ENCODE measurements around the gene TMEM184B.

Gene TMEM184B

GRCh38 chr22:38305471-38306448 lies 33.0 kb upstream of the TMEM184B start:
- no peak for DNase-seq

- no peak for DNase-seq
Observed at GRCh38 chr22:38304526-38304925, 31.7 kb upstream of the TMEM184B start.

- DNase-seq: no peak
Observed at GRCh38 chr22:38303974-38304373, 31.2 kb upstream of the TMEM184B start.

DNA sequence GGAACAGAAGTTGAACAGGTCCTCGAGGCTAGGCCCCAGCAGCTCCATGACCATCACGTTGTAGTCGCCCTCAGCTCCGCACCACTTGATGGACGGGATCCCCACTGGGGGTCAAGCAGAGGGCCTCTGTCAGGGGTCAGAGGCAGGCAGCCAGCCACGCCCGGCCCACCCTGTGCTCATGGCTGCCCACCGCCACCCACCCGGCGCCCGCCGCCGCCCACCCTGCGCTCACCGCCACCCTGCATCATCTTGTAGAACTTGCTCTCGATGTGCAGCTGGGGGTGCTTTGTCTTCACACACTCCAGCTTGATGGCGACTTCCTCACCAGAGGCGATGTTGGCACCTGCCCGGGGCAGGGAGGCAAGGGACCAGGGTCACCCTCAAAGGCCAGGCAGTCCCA lies 30.1 kb upstream of the TMEM184B start:
- no peak for DNase-seq

DNA sequence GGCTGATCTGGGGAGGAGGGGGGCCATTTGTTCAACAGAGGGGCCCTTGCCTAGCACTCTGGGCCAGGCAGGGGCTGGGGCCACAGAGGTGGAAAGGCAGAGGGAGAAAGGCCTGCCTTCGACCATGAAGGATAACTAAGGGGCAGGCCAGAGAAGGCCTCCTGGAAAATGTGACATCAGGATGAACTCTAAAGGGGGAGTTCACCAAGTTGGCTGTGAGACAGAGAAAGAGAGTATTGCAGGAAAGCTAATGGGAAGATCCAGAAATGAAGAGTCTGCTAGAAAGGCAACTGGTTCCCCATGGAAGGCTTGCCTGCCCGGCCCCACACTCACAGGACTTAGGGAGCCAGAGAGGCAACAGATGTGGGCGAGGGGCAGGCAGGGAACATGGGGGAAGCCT lies 28.1 kb upstream of the TMEM184B start:
- DNase-seq: no peak

DNA sequence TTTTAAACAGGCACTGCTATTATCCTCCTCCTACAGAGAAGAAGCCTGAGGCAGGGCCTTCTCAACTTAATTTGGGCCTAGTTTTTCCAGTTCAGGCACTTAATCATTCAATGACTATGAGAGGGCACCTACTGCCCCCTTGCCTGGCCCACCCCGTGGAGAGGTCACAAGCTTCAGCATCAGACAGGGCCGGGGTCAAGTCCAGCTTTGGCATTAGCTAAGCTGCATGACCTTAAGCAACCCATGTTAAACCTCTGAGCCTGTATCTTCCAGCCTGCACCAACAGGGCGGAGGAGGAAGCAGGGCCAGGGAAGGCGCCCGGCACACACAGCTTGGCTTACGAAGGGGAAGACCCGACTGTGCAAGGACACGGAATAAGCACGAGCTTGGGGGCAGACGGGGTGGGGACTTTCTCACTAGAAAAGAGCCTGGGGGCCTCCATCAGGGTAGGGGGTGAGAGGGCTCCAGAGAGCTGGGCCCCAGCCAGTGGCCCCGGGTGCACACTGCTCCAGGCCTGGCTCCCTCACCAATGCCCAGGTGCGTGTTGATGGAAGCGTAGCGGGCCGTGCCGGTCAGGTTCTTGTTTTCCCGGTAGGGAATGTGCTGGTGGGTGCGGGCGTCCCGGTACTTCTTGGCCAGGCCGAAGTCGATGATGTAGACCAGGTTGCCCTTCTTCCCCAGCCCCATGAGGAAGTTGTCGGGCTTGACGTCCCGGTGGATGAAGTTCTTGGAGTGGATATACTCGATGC lies 27.6 kb upstream of the TMEM184B start:
- no peak for DNase-seq

- DNase-seq: no peak
Observed at GRCh38 chr22:38299770-38300102, 26.9 kb upstream of the TMEM184B start.

GRCh38 chr22:38298312-38299005 lies 25.6 kb upstream of the TMEM184B start:
- DNase-seq: no peak

DNA sequence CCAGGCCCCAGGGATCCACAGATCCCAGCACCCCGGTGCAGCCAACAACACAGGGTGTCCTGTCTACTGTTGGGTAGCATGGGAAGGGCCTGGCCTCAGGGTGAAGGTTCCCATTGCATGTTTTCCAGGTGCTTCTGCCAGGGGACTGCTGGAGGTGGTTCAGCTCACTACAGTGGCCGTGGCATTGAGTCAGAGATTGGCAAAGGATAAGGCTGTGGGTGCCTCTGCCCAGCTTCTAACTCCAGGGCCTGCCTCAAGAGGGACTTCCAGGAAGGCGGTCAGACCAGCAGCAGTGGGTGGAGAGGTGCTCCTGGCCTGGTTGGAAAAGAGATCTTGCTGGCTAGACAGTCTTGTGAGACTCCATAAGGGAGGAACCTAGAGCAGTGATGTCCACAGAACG lies 23.6 kb upstream of the TMEM184B start:
- DNase-seq: no peak

DNA sequence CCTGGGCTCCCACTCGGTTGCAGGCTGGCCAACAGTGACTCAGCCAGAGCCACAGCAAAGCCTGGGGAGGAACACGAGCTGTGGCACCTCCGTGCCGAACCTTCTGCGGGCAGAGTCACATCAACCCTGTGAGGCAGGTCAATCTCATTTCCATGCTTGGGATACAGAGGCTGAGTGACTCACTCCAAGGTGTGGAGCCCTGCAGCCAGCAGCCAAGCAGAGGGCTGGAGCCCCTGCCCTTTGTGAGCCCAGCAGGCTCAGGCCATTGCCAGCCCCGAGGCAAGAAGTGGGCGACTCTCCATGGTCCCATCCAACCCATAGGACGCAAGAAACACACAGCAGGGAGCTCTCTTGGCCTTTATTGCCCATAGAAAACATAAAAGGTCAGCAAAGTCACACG lies 23.1 kb upstream of the TMEM184B start:
- DNase-seq: no peak

GRCh38 chr22:38295339-38295738 lies 22.5 kb upstream of the TMEM184B start:
- DNase-seq: no peak

DNA sequence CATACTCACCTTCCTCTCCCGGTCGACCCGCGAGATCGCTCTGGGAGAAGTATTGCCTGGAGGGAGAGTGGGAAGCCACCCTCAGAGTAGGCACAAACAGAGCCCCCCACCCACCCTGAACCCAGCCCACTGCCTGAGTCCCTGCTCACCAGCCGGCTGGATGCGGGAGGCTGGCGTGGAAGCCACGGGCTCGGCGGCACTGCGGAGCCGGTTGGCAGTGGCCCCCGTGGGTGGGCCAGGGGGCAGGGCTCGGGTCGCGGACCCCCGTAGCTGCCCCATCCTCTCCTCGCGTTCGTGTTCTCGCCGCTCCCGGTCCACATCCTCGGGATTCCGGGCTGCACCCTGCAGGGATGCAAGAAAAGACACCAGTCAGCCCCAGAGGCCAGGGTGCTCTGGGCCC lies 21.4 kb upstream of the TMEM184B start:
- no peak for DNase-seq

DNA sequence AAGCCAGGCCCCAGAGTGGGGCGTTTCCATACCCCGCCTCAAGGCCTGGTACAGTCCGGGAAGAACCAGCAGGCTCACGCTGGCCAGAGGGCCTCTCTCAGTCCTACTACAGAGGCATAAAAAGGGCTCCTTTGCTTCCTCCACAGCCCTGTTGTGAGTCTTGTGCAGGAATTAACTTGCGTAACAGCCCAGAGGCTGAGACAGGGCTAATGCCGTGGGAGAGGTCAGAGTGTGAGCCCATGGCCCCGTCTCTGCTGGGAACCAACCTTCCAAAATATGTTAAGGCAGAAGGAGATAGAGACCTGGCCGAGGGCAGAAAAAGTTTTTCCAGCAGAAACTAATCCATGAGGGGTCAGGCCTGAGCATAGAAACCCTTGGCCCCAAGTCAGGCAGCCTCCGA lies 19.9 kb upstream of the TMEM184B start:
- no peak for DNase-seq

DNA sequence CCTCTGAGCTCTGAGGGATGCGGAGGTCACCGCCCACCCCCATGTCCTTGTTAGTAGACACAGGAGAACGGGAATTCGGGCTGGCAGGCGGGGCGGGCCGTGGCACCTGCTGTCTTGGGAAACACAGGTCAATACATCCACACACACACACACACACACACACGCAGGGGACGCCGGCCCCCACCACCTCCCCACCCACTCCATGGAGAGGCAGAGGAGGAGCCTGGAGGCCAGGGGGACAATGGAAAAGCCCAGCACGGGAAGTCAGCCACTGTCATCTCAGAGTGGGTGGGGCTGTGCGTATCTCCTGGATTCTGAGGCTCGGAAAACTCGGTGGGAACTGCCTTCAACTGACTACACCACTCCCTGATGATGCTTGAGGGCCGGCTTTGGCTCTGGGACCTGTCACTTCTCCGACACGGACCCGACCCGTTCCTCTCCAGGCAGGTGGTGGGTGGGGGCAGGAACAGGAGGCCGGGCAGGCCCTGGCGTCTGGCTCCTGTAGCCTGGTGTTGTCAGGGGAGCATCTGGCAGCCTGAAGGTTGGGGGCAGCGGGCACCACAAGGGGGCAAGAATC lies 18.5 kb upstream of the TMEM184B start:
- no peak for DNase-seq

GRCh38 chr22:38290347-38290746 lies 17.5 kb upstream of the TMEM184B start:
- DNase-seq: no peak

DNA sequence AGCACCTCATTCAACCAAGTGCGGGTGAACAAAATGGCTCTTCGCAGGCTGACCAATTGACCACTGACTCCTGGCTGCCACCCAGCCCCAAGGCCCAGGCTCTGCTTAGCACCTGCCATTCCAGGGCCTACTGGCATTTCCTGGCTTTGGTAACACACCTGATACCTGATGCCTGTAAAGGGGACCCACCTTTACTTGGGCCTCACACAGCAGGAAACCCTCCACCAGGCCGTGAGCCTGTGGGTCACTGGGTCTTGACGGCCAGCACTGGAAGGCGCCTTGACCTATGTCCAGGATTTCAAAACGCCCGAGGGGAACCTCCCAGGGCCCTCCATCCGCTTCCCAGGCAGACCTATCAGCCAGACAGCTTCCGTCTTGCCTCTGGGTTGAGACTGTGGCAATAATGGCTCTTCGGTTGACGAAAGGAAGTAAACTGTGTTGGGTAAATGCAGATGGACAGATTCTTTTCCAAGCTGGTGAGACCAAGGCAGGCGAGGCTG lies 16.8 kb upstream of the TMEM184B start:
- DNase-seq: no peak

DNA sequence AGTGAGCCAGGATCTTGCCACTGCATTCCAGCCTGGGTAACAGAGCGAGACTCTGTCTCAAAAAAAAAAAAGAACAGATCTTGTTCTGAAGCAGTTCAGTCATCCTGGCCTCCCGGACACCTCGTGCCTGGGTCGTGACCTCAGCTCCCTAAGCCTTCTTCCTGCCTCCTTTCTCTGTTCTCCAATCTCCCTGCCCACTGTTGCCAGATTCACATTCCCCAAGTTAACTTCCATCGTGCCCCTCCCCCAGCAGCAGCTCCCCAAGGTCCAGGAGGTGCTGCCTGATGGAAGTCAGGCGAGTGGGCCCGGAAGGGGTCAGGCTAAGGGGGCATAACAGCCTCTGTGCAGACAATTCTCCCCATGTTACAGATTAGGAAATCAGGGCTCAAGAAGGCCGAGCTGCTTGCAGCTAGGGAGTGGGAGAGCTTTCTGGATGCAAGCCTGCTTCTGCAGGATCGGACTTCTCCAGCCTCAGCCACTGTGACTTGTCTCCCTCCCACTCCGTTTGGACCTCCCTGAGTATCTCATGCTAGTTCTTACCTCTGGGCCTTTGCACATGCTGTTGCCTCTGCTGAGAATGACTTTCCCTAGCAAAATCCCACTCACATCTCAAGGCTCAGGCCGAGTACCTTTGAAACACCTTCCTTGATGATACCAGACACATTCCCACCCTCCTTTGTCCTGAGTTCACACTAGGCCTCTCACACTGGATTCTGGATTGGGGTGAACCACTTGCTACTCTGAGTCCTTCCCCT lies 14.3 kb upstream of the TMEM184B start:
- no peak for DNase-seq

GRCh38 chr22:38285018-38285417 lies 12.2 kb upstream of the TMEM184B start:
- DNase-seq: no peak

DNA sequence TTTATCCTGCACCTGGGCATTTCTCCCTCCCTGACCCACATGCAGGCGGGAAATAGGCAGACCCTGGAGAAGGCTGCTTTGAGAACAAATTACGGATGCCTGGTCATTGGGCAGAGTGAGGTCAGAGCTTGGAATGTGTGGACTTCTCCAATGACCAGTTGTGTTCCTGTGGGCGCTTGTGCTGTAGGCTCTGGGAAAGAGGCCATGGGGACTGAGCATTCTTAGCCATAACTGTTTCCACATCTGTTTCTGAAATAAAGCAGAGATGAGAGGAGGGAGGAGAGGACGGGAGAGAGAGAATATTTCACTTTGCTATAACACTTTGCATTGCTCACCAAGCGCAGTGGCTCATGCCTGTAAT lies 11.2 kb upstream of the TMEM184B start:
- DNase-seq: no peak

- DNase-seq: no peak
Observed at GRCh38 chr22:38282397-38282796, 9.6 kb upstream of the TMEM184B start.

DNA sequence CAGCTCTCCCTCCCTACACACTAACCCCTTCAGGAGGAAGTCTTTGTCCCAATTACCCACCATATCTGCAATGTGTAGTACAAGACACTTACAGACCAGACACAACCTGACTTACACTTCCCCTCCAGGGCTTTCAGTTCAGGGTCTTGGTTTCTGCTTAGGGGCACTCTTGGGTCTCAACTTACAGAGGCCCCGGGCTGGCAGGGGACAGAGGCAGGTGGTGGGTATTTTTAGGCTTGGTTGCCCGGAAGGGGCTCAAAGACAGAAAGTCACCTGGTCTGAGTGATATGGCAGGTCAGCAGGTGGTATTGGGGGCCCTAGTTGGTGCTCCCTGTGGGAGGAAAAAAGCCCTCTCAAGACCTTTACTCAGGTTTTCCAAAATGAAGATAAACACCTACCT lies 3.4 kb upstream of the TMEM184B start:
- no peak for DNase-seq

- no peak for DNase-seq
Observed at GRCh38 chr22:38273135-38273826, 471 bp upstream of the TMEM184B start.

All from NCI-H1436 (cell line).